Hematopoietic multipotent progenitor cell treated with erythropoietin and hydrocortisone succinate and interleukin-3 and kit ligand, for 8 days (in vitro differentiated cells): ENCODE data around the gene ENAH.
"Not testable (repeated sequence)": the region's sequence is repeated elsewhere in the genome, so short reads cannot be mapped to it uniquely, and the experiment has no call there.

Source experiments
- DNase-seq: peaks from one replicate; pipeline ENCODE4 v3.0.0-alpha.2; 2015

Gene ENAH

GRCh38 chr1:225642177-225642576 is 10.7 kb downstream of the ENAH start:
- DNase-seq = no peak

- DNase-seq = no peak
Measured at GRCh38 chr1:225638853-225639252, 14.1 kb downstream of the ENAH start.

GRCh38 chr1:225637651-225638199 is 15.2 kb downstream of the ENAH start:
- no peak for DNase-seq

GRCh38 chr1:225636992-225637391 is 15.9 kb downstream of the ENAH start:
- DNase-seq = not testable (repeated sequence)

- no peak for DNase-seq
Measured at GRCh38 chr1:225635649-225636048, 17.3 kb downstream of the ENAH start.

DNA sequence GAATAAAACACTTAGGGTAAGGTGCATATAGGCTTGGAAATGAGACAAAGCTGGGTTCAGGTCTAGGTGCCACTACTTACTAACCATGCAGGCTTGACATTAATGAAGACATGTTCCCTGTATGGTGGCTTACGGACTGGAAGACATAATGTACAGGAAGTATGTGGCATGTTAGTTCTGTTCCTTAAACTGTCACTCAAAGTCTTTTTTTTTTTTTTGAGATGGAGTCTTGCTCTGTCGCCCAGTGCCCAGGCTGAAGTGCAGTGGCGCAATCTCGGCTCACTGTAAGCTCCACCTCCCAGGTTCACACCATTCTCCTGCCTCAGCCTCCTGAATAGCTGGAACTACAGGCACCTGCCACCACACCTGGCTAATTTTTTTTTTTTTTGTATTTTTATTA is 20.1 kb downstream of the ENAH start:
- DNase-seq = not testable (repeated sequence)

DNA sequence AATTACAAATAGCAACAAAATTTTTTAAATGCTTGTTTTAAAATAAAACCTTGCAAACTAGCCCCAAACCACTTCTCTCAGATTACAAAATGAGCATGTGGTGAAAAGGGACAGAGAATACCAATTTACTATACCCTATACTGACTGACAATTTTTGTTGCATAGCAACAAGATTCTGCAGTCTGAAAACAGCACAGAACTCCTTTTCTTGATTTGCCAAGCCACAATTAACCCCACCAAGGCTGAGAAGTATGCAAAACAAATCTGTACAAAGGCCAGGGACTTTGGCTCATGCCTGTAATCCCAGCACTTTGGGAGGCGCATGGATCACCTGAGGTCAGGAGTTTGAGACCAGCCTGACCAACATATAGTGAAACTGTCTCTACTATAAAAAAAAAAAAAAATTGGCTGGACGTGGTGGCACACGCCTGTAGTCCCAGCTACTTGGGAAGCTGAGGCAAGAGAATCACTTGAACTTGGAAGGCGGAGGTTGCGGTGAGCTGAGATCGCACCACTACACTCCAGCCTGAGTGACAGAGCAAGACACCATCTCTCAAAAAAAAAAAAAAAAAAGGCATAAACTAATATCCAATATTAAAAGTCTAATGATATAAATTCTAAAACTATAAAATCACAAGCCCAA is 21.8 kb downstream of the ENAH start:
- no peak for DNase-seq

DNA sequence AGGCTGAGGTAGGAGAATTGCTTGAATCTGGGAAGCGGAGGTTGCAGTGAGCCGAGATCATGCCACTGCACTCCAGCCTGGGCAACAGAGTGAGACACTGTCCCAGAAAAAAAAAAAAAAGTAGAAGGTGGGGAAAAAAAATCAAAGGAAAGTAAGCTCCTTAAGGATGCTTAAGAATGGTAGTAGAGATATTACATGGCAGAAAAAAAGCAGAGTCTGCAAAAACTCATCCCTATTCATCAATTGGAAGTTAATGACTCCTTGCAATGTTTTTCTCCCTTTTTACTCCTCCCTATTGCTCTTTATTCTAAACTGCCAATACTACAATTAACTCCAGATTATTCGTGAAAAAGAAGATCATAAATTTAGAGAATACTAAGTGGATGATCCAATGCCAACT is 23.4 kb downstream of the ENAH start:
- no peak for DNase-seq

- DNase-seq = not testable (repeated sequence)
Measured at GRCh38 chr1:225628794-225629193, 24.1 kb downstream of the ENAH start.

GRCh38 chr1:225627304-225627947 is 25.5 kb downstream of the ENAH start:
- DNase-seq = no peak

GRCh38 chr1:225626698-225627097 is 26.2 kb downstream of the ENAH start:
- DNase-seq = no peak

GRCh38 chr1:225617956-225618355 is 35.0 kb downstream of the ENAH start:
- no peak for DNase-seq

DNA sequence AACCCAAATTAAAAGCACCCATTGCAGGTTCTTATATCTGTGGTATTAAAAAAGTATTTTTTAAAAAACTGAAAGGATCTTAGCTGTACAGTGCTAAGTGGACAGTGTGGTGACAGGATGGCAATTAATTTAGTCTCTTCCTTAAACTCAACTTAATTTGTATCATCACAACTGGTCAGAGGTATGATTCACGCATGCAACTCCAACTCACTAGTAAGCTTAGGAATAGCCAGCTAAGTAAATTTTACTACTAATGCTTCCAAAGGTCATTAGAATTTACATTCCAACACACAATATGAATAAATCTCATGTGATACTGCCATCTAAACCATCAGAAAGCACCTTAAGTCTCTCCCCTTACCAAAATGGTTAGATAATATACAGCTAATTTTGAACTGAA is 35.4 kb downstream of the ENAH start:
- DNase-seq = no peak

- not testable (repeated sequence) for DNase-seq
Measured at GRCh38 chr1:225615403-225615790, 37.5 kb downstream of the ENAH start.

GRCh38 chr1:225613006-225613405 is 39.9 kb downstream of the ENAH start:
- DNase-seq = no peak

GRCh38 chr1:225612287-225612686 is 40.6 kb downstream of the ENAH start:
- no peak for DNase-seq

DNA sequence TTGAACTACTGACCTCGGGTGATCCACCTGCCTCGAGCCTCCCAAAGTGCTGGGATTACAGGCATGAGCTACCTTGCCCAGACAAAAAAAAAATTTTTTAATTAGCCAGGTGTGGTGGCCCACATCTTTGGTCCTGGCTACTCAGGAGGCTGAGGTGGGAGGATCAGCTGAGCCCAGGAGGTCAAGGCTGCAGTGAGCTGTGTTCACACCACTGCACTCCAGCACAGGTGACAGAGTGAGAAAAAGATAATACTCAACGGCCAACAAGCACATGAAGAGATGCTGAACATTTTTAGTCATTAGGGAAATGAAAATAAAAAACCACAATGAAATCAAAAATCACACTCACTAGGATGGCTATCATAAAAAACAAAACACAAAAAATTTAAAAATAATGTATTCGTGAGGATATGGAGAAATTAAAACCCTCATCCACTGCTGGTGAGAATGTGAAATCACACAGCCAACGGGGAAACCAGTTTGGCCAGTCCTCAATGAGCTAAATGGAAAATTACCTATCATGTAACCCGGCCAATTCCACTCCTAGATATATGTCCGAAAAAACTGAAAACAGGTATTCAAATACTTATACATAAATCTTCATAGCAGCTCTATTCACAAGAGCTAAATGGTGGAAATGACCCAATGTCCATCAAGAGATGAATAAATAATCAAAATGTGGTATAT is 41.2 kb downstream of the ENAH start:
- no peak for DNase-seq

DNA sequence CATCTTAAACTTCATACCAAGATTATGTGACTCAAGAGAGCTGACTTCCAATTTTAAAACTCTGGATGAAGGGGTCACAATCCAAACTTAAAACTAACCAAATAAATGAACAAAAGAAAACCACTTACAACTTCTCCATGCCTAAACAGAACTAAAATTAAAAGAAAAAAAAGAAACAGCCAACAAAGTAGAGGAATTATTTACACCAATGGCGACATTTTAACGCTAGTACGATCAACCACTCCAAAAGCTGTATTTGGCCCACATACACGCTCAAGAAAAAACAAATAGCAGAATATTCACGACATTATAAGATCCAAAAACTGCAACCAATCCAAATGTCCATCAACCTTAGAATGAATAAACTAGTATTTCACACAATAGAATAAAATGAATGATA is 42.4 kb downstream of the ENAH start:
- DNase-seq = no peak

- no peak for DNase-seq
Measured at GRCh38 chr1:225608014-225608796, 44.7 kb downstream of the ENAH start.

DNA sequence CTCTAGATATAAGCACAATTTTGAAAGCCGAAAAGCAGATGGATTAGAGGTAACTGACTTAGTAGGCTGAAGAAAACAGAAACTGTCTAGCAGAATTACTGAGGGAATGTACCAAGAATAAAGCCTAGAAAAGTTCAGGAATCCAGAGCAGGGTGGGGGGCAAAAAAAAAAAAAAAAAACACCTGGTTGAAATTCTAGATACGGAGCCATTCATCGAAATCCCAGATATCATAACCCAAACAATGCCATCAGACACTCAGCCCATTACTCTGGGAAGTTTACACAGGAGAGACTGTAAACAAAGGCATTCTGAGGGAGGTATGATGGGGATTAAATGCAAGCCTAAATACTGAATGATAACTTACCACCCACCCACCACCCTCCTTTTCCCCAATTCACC is 45.6 kb downstream of the ENAH start:
- DNase-seq = no peak

GRCh38 chr1:225603538-225604354 is 49.2 kb downstream of the ENAH start:
- DNase-seq = no peak

GRCh38 chr1:225602590-225603206 is 50.2 kb downstream of the ENAH start:
- no peak for DNase-seq
